Peyer's patch (tissue), 4 donors: ENCODE measurements around the gene CD48. TPM values are rescaled to one million over a fixed set of nuclear protein-coding genes. Genes with fewer than 3 reads are reported as not detected.

ENCODE experiments used
- DNase-seq, 3 donors: peaks; one replicate each; pipeline ENCODE4 v3.0.0-alpha.2; 2017 to 2019
- H3K27ac ChIP-seq, 4 donors: fragments of 200-600 bp; sonication (generic); one replicate each; pipeline ENCODE4 v1.5.1; 2016 to 2019
- H3K27me3 ChIP-seq, 2 donors: fragments of 200-600 bp; sonication (generic); one replicate each; pipeline ENCODE4 v1.5.1; 2019
- H3K36me3 ChIP-seq, 3 donors: fragments of 200-600 bp; sonication (generic); one replicate each; pipeline ENCODE4 v1.5.1; 2016 to 2019
- H3K4me1 ChIP-seq, 4 donors: fragments of 200-600 bp; sonication (generic); one replicate each; pipeline ENCODE4 v1.5.1; 2016 to 2019
- H3K4me3 ChIP-seq, 4 donors: fragments of 200-600 bp; sonication (generic); 1 replicate in 3 of 4; 2 replicates in 1 of 4; pipeline ENCODE4 v1.5.1; 2016 to 2019; ENCODE audit warnings: mild to moderate bottlenecking in 1 of 4
- H3K9me3 ChIP-seq, 4 donors: fragments of 200-600 bp; sonication (generic); one replicate each; pipeline ENCODE4 v1.5.1; 2016 to 2019; ENCODE audit warnings: mild to moderate bottlenecking in 1 of 4
- POLR2A ChIP-seq, 2 donors: fragments of 450-650 bp; IDR thresholded peaks; one replicate each; pipeline ENCODE4 v1.5.1; 2017; ENCODE audit warnings: antibody characterized with exemption in 2 of 2, mild to moderate bottlenecking in 2 of 2, moderate library complexity in 2 of 2
- total RNA-seq, 4 donors: library from RNA; depleted of rRNA; stranded (reverse); fragments of >200 nt; gene quantifications; one replicate each; pipeline ENCODE4 v1.1.0, GENCODE V29; 2016
- TF ChIP-seq, protein P1 (sequence below), 6 experiments: fragments of 450-650 bp in 4 of 6; fragments of 200-600 bp in 2 of 6; sonication (generic) in 1 of 6; IDR thresholded peaks; one replicate each; pipeline ENCODE4 v1.5.1; 2017 to 2019; ENCODE audit warnings: antibody characterized with exemption in 6 of 6, mild to moderate bottlenecking in 3 of 6, moderate library complexity in 1 of 6

The CD48 gene
- total RNA-seq, 4 donors from 2014 or later: 1.4 to 84.2 (median 9.9) TPM

DNA sequence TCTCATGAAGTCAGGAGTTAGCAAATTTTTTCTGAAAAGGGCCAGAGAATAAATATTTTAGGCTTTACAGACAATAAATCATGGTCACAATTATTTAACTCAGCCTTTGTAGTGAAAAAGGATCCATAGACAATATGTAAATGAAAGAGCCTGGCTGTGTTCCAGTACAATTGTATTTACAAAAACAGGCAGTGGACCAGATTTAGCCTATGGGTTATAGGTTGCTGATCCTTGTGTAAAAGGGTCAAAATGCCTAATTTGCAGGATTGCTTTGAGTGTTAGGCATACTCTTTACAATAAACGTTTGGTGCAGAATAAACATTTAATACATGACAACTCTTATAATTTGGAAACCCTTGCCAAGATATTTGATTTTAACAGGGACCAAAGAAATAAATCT lies 33.9 kb upstream of the CD48 start:
- no peaks in the 10 kb centered on the region for H3K9me3 ChIP-seq
- no peaks in the 10 kb centered on the region for H3K36me3 ChIP-seq
- TF ChIP-seq, protein P1, sequence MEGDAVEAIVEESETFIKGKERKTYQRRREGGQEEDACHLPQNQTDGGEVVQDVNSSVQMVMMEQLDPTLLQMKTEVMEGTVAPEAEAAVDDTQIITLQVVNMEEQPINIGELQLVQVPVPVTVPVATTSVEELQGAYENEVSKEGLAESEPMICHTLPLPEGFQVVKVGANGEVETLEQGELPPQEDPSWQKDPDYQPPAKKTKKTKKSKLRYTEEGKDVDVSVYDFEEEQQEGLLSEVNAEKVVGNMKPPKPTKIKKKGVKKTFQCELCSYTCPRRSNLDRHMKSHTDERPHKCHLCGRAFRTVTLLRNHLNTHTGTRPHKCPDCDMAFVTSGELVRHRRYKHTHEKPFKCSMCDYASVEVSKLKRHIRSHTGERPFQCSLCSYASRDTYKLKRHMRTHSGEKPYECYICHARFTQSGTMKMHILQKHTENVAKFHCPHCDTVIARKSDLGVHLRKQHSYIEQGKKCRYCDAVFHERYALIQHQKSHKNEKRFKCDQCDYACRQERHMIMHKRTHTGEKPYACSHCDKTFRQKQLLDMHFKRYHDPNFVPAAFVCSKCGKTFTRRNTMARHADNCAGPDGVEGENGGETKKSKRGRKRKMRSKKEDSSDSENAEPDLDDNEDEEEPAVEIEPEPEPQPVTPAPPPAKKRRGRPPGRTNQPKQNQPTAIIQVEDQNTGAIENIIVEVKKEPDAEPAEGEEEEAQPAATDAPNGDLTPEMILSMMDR (IDR thresholded peaks at IDR 0.05): no peak
- TF ChIP-seq POLR2A (IDR thresholded peaks at IDR 0.05): no peak
- no peak overlapping the region for H3K27ac ChIP-seq
- H3K27me3 ChIP-seq: no peaks in the 10 kb centered on the region
- H3K4me3 ChIP-seq: no peak overlapping the region
- DNase-seq: no peak
- peaks cover 0 to 4% (median 0%) of the 10 kb centered on the region in 4 donors for H3K4me1 ChIP-seq

DNA sequence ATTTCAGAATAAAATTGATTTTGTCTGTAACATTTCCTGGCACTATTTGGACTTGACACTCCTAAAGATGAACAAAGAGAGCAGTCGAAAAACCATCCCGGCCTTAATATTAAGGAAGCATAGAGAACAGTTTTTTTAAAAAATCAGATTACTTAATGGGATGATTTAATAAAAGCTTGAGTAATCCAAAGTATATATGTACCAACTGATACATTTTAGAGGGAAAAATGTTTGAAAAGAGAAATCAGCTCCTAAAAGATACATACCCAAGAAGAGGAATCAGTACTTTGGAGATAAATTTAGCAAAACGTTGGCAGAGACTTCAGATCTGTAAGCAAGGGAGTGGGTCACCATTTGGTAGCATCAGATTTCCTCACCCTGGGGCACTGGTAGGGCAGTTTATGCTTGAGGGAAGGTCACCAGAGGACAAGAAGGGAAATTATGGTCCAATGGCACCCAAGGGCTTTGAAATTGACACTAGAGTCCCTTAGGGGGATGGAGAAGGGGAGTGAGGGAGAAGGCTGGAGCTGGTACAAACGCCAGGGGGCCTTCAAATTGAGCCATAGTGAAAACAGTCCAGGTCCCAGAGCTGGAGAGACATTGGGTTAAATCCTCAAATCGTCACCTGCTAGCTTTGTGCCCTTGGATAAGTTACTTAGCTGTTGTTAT lies 33.4 kb upstream of the CD48 start:
- peaks cover 0 to 4% (median 0%) of the 10 kb centered on the region in 4 donors for H3K4me1 ChIP-seq
- H3K36me3 ChIP-seq: no peaks in the 10 kb centered on the region
- no peaks in the 10 kb centered on the region for H3K9me3 ChIP-seq
- TF ChIP-seq, protein P1 (IDR thresholded peaks at IDR 0.05): no peak
- no peak for TF ChIP-seq POLR2A (IDR thresholded peaks at IDR 0.05)
- no peaks in the 10 kb centered on the region for H3K27me3 ChIP-seq
- H3K4me3 ChIP-seq: no peak overlapping the region
- no peak for DNase-seq
- peak overlapping the region in 1 of 4 donors; percentile 68 for H3K27ac ChIP-seq

DNA sequence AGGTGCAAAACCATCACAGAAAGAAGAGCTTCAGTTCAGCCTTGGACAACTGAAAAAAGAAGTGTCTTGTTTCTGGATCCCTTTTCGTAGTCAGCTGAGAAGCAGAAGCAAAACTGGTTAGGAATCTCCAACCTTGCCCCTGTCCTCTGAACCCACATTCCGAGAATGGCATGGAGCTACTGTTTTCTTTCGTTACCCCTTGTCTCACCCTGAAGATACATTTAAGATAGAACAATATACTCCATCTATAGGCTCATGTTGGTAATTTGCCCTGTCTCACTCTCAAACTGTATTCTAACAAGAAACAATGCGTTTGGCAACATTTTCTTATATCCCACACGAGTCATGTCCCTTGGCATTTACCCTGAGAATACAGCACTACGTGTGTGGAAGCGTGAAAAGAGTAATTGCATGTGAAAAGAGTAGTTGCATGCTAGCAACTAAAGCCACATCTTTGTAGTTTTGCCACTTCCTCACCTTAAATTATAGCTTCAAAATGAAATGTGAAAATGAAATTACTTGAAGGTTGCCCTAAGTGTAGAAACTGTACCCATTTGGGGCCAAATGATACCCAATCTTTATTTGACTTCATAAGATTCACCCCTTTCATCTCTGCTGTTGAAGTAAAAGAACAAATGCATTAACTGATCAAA lies 32.7 kb upstream of the CD48 start:
- Histone ChIP-seq H3K27me3 (no peaks in the 10 kb centered on the region), H3K9me3 (no peaks in the 10 kb centered on the region), H3K27ac (peak overlapping the region in 3 of 4 donors; percentile 12 to 68 (median 14)), H3K4me3 (no peak overlapping the region), H3K4me1 (peaks cover 0 to 4% (median 0%) of the 10 kb centered on the region in 4 donors), H3K36me3 (no peaks in the 10 kb centered on the region)
- TF ChIP-seq, protein P1 (IDR thresholded peaks at IDR 0.05): no peak
- TF ChIP-seq POLR2A (IDR thresholded peaks at IDR 0.05): no peak
- no peak for DNase-seq

DNA sequence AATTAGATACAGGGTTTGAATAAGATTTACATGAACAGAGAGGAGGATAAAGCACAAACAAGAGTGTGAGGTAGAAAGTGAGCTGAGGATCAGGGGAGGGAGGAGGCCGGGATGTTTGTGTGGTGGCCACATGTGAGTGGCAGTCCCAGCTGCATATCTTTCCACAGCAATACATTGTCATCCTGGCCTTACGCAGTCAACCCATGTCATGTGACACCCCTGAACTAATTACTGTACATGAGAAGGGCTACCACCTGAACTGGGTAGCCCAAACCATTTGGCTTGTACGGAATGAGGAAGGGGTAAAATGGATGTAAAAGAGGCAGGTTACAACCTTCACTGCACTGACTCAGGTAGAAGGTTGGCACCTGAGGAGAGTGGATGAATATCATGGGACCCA lies 31.6 kb upstream of the CD48 start:
- H3K4me3 ChIP-seq: no peak overlapping the region
- H3K36me3 ChIP-seq: no peaks in the 10 kb centered on the region
- no peak for DNase-seq
- H3K27ac ChIP-seq: peak overlapping the region; percentile 11 to 68 (median 28)
- H3K27me3 ChIP-seq: no peaks in the 10 kb centered on the region
- TF ChIP-seq POLR2A (IDR thresholded peaks at IDR 0.05): no peak
- TF ChIP-seq, protein P1 (IDR thresholded peaks at IDR 0.05): no peak
- H3K9me3 ChIP-seq: no peaks in the 10 kb centered on the region
- H3K4me1 ChIP-seq: peaks cover 0 to 4% (median 0%) of the 10 kb centered on the region in 4 donors

DNA sequence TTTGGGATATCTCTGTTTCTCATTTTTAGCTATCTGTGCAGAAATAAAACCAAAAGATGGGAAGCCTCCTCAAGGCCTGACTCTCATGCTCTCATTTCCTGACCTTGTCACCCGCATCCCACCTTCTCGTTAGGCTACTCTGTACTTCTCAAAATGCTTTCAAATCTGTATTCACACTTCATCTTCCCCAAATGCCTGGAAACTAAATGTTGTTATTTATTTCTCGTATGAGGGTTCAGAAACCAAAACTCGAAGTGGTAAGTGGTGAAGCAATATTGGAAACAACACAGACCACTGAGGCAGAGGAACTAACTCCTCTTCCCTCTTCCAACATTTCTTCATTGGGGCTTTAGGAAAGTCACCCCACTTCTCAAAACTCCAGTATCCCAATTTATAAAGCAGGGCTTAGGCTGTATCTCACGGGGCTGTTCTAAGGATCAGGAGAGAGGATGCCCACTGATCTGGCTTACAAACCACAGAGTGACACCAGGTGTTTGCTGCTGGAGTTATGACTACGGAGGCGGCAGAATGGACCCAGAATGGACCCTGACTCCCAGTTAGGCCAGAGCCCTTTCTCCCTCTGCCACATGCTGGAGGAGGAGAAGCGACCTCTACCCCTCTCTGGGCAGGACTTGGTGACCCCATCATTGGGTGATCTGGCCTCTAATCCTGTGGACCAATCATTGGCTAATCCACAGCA lies 31.0 kb upstream of the CD48 start:
- Histone ChIP-seq H3K36me3 (no peaks in the 10 kb centered on the region), H3K4me1 (peaks cover 0 to 4% (median 0%) of the 10 kb centered on the region in 4 donors), H3K27ac (peak overlapping the region; percentile 11 to 68 (median 30)), H3K4me3 (no peak overlapping the region), H3K9me3 (no peaks in the 10 kb centered on the region), H3K27me3 (no peaks in the 10 kb centered on the region)
- no peak for DNase-seq
- TF ChIP-seq POLR2A (IDR thresholded peaks at IDR 0.05): no peak
- TF ChIP-seq, protein P1 (IDR thresholded peaks at IDR 0.05): no peak
